ENCODE results near the gene LOX. TPM values are rescaled to one million over a fixed set of nuclear protein-coding genes. Genes with fewer than 3 reads are reported as not detected.

Gene LOX
- total and polyA plus RNA-seq, 9 of the 15 experiments (the other 6 are each of a cell fraction or from before 2014, with no cell fraction given) = 0.06 to 0.09 TPM; not detected in 7

DNA sequence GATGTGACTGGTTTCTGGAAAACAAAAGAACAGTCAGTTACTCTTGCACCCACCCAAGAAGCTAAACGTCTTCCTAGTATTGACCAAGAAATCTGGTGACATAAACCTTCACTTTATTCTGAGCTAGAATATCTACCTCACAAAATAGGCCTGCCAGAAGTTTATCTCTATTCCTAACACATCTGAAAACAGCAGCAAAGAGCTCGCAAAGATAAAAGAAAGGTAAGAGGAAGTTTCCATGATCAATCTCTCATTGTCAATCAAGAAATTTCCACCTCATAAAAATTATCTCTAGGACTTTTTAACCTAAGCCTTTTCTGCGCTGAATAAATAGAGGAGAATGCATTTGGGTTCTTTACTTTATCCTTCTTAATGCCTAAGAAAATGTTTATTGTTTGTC lies 34.0 kb upstream of the LOX start (continued):
- peak; percentile 54; the same call in 1 of the 2 replicates for TF ChIP-seq TEAD4 (IDR thresholded peaks at IDR 0.05; ENCODE audit: low read length)
- no peak for TF ChIP-seq TEAD4 (CRISPR knock-in tag; IDR thresholded peaks at IDR 0.05; ENCODE audit: borderline replicate concordance)
- TF ChIP-seq, protein P1, sequence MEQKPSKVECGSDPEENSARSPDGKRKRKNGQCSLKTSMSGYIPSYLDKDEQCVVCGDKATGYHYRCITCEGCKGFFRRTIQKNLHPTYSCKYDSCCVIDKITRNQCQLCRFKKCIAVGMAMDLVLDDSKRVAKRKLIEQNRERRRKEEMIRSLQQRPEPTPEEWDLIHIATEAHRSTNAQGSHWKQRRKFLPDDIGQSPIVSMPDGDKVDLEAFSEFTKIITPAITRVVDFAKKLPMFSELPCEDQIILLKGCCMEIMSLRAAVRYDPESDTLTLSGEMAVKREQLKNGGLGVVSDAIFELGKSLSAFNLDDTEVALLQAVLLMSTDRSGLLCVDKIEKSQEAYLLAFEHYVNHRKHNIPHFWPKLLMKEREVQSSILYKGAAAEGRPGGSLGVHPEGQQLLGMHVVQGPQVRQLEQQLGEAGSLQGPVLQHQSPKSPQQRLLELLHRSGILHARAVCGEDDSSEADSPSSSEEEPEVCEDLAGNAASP (IDR thresholded peaks at IDR 0.05) = no peak
- TF ChIP-seq TAL1 (IDR thresholded peaks at IDR 0.05) = peak; percentile 21; the same call in 1 of the 2 replicates
- TF ChIP-seq, protein P2, sequence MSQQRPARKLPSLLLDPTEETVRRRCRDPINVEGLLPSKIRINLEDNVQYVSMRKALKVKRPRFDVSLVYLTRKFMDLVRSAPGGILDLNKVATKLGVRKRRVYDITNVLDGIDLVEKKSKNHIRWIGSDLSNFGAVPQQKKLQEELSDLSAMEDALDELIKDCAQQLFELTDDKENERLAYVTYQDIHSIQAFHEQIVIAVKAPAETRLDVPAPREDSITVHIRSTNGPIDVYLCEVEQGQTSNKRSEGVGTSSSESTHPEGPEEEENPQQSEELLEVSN (IDR thresholded peaks at IDR 0.05; ENCODE audit: borderline replicate concordance in 1 of 2, extremely low read depth in 1 of 2, insufficient read depth in 1 of 2, insufficient read length in 1 of 2, low read depth in 1 of 2, low read length in 1 of 2, poor library complexity in 1 of 2, severe bottlenecking in 1 of 2) = no peak
- TF ChIP-seq RAD21 (CRISPR knock-in tag; conservative IDR thresholded peaks at IDR 0.05 in 1 of 2, IDR thresholded peaks at IDR 0.05 in 1 of 2) = no peak
- TF ChIP-seq, protein P3, sequence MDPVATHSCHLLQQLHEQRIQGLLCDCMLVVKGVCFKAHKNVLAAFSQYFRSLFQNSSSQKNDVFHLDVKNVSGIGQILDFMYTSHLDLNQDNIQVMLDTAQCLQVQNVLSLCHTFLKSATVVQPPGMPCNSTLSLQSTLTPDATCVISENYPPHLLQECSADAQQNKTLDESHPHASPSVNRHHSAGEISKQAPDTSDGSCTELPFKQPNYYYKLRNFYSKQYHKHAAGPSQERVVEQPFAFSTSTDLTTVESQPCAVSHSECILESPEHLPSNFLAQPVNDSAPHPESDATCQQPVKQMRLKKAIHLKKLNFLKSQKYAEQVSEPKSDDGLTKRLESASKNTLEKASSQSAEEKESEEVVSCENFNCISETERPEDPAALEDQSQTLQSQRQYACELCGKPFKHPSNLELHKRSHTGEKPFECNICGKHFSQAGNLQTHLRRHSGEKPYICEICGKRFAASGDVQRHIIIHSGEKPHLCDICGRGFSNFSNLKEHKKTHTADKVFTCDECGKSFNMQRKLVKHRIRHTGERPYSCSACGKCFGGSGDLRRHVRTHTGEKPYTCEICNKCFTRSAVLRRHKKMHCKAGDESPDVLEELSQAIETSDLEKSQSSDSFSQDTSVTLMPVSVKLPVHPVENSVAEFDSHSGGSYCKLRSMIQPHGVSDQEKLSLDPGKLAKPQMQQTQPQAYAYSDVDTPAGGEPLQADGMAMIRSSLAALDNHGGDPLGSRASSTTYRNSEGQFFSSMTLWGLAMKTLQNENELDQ (CRISPR knock-in tag; IDR thresholded peaks at IDR 0.05; ENCODE audit: borderline replicate concordance) = no peak
- no peak for TF ChIP-seq ZFPM2 (CRISPR knock-in tag; IDR thresholded peaks at IDR 0.05)
- TF ChIP-seq, protein P4, sequence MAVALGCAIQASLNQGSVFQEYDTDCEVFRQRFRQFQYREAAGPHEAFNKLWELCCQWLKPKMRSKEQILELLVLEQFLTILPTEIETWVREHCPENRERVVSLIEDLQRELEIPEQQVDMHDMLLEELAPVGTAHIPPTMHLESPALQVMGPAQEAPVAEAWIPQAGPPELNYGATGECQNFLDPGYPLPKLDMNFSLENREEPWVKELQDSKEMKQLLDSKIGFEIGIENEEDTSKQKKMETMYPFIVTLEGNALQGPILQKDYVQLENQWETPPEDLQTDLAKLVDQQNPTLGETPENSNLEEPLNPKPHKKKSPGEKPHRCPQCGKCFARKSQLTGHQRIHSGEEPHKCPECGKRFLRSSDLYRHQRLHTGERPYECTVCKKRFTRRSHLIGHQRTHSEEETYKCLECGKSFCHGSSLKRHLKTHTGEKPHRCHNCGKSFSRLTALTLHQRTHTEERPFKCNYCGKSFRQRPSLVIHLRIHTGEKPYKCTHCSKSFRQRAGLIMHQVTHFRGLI (CRISPR knock-in tag; IDR thresholded peaks at IDR 0.05) = no peak
- TF ChIP-seq POLR2AphosphoS2 (IDR thresholded peaks at IDR 0.05; ENCODE audit: low read length) = no peak
- no peak for TF ChIP-seq ZNF830 (CRISPR knock-in tag; IDR thresholded peaks at IDR 0.05)
- peak; percentile 43 for TF ChIP-seq CBFA2T2 (conservative IDR thresholded peaks at IDR 0.05)

All from K562 (cell line).